Gastrocnemius medialis (tissue), 4 donors: ENCODE results near the gene ZNF408.

Experiments
- POLR2A ChIP-seq, 2 donors: fragments of 450-650 bp; IDR thresholded peaks; one replicate each; pipeline ENCODE4 v1.6.1; 2017; ENCODE audit warnings: antibody characterized with exemption in 2 of 2, mild to moderate bottlenecking in 2 of 2, moderate library complexity in 2 of 2
- TF ChIP-seq, protein P1 (sequence below), 5 experiments: fragments of 450-650 bp in 3 of 5; fragments of 200-600 bp in 2 of 5; sonication (generic) in 2 of 5; IDR thresholded peaks in 4 of 5; conservative IDR thresholded peaks in 1 of 5; 1 replicate in 4 of 5; 2 replicates in 1 of 5; pipeline ENCODE4 v1.5.1; 2016 to 2019; ENCODE audit warnings: antibody characterized with exemption in 5 of 5, mild to moderate bottlenecking in 3 of 5, moderate library complexity in 3 of 5

DNA sequence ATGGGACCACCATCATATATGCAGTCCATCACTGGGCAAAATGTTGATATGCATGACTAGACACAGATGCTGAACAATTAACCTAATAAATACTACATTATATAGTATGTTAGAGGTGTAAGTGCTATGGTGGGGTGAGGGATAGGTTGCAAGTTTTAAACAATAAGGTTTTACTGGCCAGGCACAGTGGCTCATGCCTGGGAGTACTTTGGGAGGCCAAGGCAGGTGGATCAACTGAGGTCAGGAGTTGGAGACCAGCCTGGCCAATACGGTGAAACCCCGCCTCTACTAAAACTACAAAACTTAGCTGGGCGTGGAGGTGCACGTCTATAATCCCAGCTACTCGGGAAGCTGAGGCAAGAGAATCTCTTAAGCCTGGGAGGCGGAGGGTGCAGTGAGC is 46.3 kb downstream of the ZNF408 start:
- TF ChIP-seq, protein P1, sequence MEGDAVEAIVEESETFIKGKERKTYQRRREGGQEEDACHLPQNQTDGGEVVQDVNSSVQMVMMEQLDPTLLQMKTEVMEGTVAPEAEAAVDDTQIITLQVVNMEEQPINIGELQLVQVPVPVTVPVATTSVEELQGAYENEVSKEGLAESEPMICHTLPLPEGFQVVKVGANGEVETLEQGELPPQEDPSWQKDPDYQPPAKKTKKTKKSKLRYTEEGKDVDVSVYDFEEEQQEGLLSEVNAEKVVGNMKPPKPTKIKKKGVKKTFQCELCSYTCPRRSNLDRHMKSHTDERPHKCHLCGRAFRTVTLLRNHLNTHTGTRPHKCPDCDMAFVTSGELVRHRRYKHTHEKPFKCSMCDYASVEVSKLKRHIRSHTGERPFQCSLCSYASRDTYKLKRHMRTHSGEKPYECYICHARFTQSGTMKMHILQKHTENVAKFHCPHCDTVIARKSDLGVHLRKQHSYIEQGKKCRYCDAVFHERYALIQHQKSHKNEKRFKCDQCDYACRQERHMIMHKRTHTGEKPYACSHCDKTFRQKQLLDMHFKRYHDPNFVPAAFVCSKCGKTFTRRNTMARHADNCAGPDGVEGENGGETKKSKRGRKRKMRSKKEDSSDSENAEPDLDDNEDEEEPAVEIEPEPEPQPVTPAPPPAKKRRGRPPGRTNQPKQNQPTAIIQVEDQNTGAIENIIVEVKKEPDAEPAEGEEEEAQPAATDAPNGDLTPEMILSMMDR (IDR thresholded peaks at IDR 0.05 in 4 of 5, conservative IDR thresholded peaks at IDR 0.05 in 1 of 5), result no peak
- no peak for TF ChIP-seq POLR2A (IDR thresholded peaks at IDR 0.05)
